K562 (cell line): ENCODE results near the gene LRFN4. TPM values are rescaled to one million over a fixed set of nuclear protein-coding genes. Genes with fewer than 3 reads are reported as not detected.

Experiments
- BHLHE40 ChIP-seq: IDR thresholded peaks from 2 replicates; pipeline ENCODE4 v1.6.1; 2011; ENCODE audit warnings: low read length, improper control_type of control experiment
- HDAC3 ChIP-seq: fragments of 450-650 bp; IDR thresholded peaks from 2 replicates; pipeline ENCODE4 v1.6.1; 2018; ENCODE audit warnings: borderline replicate concordance, mild to moderate bottlenecking, moderate library complexity; ENCODE audit not compliant: partially characterized antibody
- HDAC6 ChIP-seq: IDR thresholded peaks from 2 replicates; pipeline ENCODE4 v1.6.1; 2012; ENCODE audit warnings: low read depth, mild to moderate bottlenecking, control low read depth, inconsistent platforms, low read length, moderate library complexity
- LEF1 ChIP-seq: fragments of 450-650 bp; IDR thresholded peaks from 2 replicates; pipeline ENCODE4 v1.6.1; 2016; ENCODE audit warnings: mild to moderate bottlenecking
- NR2C2 ChIP-seq, 2 experiments: fragments of 200-800 bp in 1 of 2; sonication (Bioruptor generic) in 1 of 2; sonication (generic) in 1 of 2; formaldehyde crosslinking in 1 of 2; IDR thresholded peaks; 2 replicates each; pipeline versions ENCODE4 v1.6.1 to v1.8.0; 2016 to 2022; ENCODE audit warnings: mild to moderate bottlenecking in 1 of 2, missing compliant biosample characterization in 1 of 2, missing genetic modification characterization in 1 of 2, missing genetic modification reagents in 1 of 2
- STAT5B ChIP-seq: fragments of 250-450 bp; sonication (Bioruptor Pico); IDR thresholded peaks from 2 replicates; pipeline ENCODE4 v1.8.0; 2021; ENCODE audit warnings: mild to moderate bottlenecking, inconsistent platforms
- TAL1 ChIP-seq: fragments of 450-650 bp; IDR thresholded peaks from 2 replicates; pipeline ENCODE4 v1.6.1; 2016; ENCODE audit warnings: mild to moderate bottlenecking
- TRIM25 ChIP-seq: fragments of 450-650 bp; IDR thresholded peaks from 2 replicates; pipeline ENCODE4 v1.7.0; 2016; ENCODE audit warnings: borderline replicate concordance
- TRIM28 ChIP-seq: fragments of 450-650 bp; IDR thresholded peaks from 2 replicates; pipeline ENCODE4 v1.6.1; 2017
- TSHZ1 ChIP-seq: fragments of 250-450 bp; sonication (Bioruptor Pico); IDR thresholded peaks from 2 replicates; pipeline ENCODE4 v1.4.0; 2020; ENCODE audit warnings: mild to moderate bottlenecking, moderate library complexity
- polyA plus RNA-seq, 8 experiments: library from polyadenylated mRNA; depleted of rRNA in 4 of 8; stranded (reverse) in 5 of 8; unstranded in 3 of 8; fragments of >200 nt; fragmentation: Nextera tagmentation in 2 of 8; fragmentation: Illumina TruSeq in 1 of 8; extraction: Ambion mirVana in 2 of 8; extraction: Trizol in 1 of 8; gene quantifications; 2 replicates each; pipeline versions ENCODE4 v1.2.1 to v1.2.3, GENCODE V29; 2011 to 2014; ENCODE audit warnings: inconsistent platforms in 1 of 8, missing spikeins in 1 of 8
- total RNA-seq, 7 experiments: library from RNA; depleted of rRNA in 6 of 7; stranded (reverse); fragments of >200 nt in 6 of 7; fragmentation: Illumina TruSeq in 2 of 7; extraction: Trizol in 2 of 7; gene quantifications; 2 replicates each; pipeline versions ENCODE4 v1.2.1 to v1.2.3, GENCODE V29; 2011 to 2021; ENCODE audit warnings: low replicate concordance in 1 of 7
- TF ChIP-seq, protein P1 (sequence below): fragments of 450-650 bp; IDR thresholded peaks from 2 replicates; pipeline ENCODE4 v1.6.1; 2016
- TF ChIP-seq, protein P2 (sequence below), 2 experiments: fragments of 450-650 bp in 1 of 2; sonication (generic) in 1 of 2; formaldehyde crosslinking in 1 of 2; IDR thresholded peaks; 2 replicates each; pipeline versions ENCODE4 v1.7.1 to v1.9.0; 2016 to 2022; ENCODE audit warnings: inconsistent platforms in 1 of 2, mild to moderate bottlenecking in 1 of 2, missing genetic modification reagents in 1 of 2

LRFN4 gene
- total and polyA plus RNA-seq, 9 of the 15 experiments (the other 6 are each of a cell fraction or from before 2014, with no cell fraction given), result 0.10 to 60.1 (median 6.7) TPM

DNA sequence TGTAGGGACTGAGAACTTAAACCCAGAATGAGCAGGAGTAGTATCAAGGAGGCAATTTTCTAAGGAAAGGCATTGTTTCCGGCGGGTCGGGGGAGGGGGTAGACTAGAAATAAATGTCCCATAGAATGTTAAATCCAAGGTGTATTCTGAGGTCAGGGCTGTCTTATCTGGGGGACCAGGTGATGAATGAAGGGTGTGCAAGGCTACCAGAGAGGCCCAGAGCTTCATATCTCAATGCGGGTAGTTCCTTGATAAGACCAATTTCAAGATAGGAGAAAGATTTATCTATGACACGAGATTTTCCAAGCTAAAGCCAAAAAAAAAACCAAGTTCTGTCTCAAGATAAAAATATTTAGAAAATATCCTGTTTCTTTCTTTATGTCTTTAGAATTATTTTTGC is 21.9 kb upstream of the LRFN4 start (continued):
- TF ChIP-seq, protein P1, sequence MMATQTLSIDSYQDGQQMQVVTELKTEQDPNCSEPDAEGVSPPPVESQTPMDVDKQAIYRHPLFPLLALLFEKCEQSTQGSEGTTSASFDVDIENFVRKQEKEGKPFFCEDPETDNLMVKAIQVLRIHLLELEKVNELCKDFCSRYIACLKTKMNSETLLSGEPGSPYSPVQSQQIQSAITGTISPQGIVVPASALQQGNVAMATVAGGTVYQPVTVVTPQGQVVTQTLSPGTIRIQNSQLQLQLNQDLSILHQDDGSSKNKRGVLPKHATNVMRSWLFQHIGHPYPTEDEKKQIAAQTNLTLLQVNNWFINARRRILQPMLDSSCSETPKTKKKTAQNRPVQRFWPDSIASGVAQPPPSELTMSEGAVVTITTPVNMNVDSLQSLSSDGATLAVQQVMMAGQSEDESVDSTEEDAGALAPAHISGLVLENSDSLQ, result peak; percentile 22; the same call in 1 of the 2 replicates
- no peak for TF ChIP-seq BHLHE40
- TF ChIP-seq NR2C2 (CRISPR knock-in tag; IDR thresholded peaks at IDR 0.05), result no peak
- no peak; the same call in 1 of the 2 replicates for TF ChIP-seq NR2C2 (tag; IDR thresholded peaks at IDR 0.05)
- TF ChIP-seq HDAC3, result no peak
- peak; percentile 85 for TF ChIP-seq TAL1
- 0 out of 2 replicates have a peak, but pooled peaks have one; percentile 40 for TF ChIP-seq LEF1
- TF ChIP-seq HDAC6, result no peak
- TF ChIP-seq STAT5B (CRISPR knock-in tag), result no peak
- TF ChIP-seq TRIM25, result no peak
- TF ChIP-seq, protein P2, sequence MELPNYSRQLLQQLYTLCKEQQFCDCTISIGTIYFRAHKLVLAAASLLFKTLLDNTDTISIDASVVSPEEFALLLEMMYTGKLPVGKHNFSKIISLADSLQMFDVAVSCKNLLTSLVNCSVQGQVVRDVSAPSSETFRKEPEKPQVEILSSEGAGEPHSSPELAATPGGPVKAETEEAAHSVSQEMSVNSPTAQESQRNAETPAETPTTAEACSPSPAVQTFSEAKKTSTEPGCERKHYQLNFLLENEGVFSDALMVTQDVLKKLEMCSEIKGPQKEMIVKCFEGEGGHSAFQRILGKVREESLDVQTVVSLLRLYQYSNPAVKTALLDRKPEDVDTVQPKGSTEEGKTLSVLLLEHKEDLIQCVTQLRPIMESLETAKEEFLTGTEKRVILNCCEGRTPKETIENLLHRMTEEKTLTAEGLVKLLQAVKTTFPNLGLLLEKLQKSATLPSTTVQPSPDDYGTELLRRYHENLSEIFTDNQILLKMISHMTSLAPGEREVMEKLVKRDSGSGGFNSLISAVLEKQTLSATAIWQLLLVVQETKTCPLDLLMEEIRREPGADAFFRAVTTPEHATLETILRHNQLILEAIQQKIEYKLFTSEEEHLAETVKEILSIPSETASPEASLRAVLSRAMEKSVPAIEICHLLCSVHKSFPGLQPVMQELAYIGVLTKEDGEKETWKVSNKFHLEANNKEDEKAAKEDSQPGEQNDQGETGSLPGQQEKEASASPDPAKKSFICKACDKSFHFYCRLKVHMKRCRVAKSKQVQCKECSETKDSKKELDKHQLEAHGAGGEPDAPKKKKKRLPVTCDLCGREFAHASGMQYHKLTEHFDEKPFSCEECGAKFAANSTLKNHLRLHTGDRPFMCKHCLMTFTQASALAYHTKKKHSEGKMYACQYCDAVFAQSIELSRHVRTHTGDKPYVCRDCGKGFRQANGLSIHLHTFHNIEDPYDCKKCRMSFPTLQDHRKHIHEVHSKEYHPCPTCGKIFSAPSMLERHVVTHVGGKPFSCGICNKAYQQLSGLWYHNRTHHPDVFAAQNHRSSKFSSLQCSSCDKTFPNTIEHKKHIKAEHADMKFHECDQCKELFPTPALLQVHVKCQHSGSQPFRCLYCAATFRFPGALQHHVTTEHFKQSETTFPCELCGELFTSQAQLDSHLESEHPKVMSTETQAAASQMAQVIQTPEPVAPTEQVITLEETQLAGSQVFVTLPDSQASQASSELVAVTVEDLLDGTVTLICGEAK (IDR thresholded peaks at IDR 0.05), result no peak
- TF ChIP-seq, protein P2 (CRISPR knock-in tag; IDR thresholded peaks at IDR 0.05), result no peak
- TF ChIP-seq TSHZ1 (CRISPR knock-in tag), result no peak
- TF ChIP-seq TRIM28, result no peak
